ENCODE results near the gene OVOL2. TPM values are rescaled to one million over a fixed set of nuclear protein-coding genes. Genes with fewer than 3 reads are reported as not detected.

Gene OVOL2
- total RNA-seq (2014; rRNA removed; shearing (Covaris generic)) (11.2 and 21.1 TPM in 2 replicates), polyA plus RNA-seq (2016; fragmentation: Nextera tagmentation; extraction: Ambion mirVana) (10.6 and 11.5 TPM in 2 replicates)
- long read RNA-seq, partial matches to known transcripts = 3 of 15 reads
- long read RNA-seq, other reads (novel, unspliced or antisense) = 9 of 15 reads

DNA sequence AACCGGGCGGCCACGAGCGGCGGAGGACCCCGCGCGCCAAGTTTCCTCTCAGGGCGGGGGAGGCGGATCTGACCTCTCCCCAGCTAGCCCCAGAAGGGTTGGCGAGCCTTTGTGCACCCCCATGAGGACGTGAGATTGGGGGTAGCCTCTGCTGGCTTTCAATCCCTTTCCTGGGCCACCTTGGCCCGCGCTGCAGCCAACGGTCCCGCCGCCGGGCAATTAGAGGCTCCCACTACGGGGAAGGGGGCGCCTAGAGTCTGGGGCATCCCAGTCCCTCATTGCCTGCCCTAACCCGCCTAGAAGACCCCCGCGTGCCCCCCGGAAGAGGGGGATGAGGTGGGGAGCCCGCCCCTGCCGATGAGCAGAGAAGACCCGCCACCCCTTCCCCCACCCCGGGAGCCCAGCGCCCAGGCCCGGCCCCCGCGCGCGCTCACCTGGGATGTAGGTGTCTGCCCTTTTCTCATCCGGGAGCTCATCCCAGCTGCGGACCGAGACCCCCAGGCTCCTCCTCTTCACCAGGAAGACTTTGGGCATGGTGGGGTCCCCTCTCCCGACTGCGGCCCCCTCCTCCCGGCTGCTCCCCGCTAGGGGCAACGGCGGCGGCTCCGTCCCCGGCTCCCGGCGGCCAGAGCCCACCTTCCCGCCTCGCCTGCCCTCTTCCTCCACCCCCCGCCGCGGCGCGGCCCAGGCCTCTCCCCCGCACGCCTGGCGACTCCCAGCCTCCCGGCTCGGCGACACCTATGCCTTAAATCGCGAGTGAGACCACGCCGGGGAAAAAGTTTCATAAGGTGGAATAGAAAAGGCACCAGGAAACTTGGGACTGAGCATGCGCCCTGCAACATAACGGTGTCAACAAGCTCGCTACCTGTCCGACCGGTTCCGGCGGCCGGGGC, at the start of gene OVOL2:
Gene OVOL2, minus strand, starts transcription at position 816 of the 893 bp plus-strand sequence. Its CDS starts 282 bp downstream, at position 534.
- Mint-ChIP-seq H3K27ac (peak within 1 kb of the TSS; percentile 80), H3K27me3 (ENCODE audit: insufficient read depth, low read depth, poor library complexity) (peaks cover 22% of the 10 kb centered on the region)
- peaks cover 49% of the 10 kb centered on the region for H3K27me3 ChIP-seq (ENCODE audit: insufficient read depth)

DNA sequence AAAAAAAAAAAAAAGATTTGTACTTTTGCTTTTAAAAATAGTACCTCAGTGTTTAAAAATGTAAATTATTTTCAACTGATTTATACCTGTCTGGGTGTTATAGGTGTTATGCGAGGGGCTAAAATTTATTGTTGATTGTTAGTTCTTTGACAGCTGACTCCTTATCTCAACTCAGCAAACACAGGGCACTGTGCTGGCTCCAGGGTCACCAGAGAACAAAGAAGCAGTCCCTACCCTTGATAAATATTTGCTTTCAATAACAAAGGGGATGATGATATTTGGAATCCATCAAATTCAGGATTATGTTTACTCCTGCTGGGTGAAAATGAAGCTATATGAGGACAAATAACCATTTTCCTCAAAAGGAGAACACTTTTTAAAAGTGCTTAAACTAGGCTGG, 45.8 kb upstream of the OVOL2 start:
- H3K27me3 Mint-ChIP-seq (ENCODE audit: insufficient read depth, low read depth, poor library complexity) = peaks cover 5% of the 10 kb centered on the region
- Histone ChIP-seq H3K4me3 (no peak overlapping the region), H3K27ac (ENCODE audit: low read depth) (no peak overlapping the region), H4K20me1 (replicated peaks; ENCODE audit: insufficient read depth) (no peaks in the 10 kb centered on the region), H3K4me1 (ENCODE audit: insufficient read depth) (peaks cover 2% of the 10 kb centered on the region; the same call in 1 of the 2 replicates), H3K9me2 (ENCODE audit: insufficient read depth) (no peaks in the 10 kb centered on the region), H2AFZ (no peak overlapping the region), H3K27me3 (ENCODE audit: insufficient read depth) (no peaks in the 10 kb centered on the region), H3K79me2 (replicated peaks; ENCODE audit: insufficient read depth) (no peaks in the 10 kb centered on the region), H3K36me3 (ENCODE audit: insufficient read depth) (no peaks in the 10 kb centered on the region), H3K4me2 (no peak overlapping the region), H3F3A (replicated peaks; ENCODE audit: low read depth) (no peaks in the 10 kb centered on the region; the same call in 1 of the 2 replicates)
- H3K9me3 Mint-ChIP-seq = no peaks in the 10 kb centered on the region; the same call in 2 of the 3 replicates
- H3K27ac Mint-ChIP-seq = no peak overlapping the region
- TF ChIP-seq JUNB (IDR thresholded peaks at IDR 0.05; ENCODE audit: unreplicated experiment) = no peak
- no peak for TF ChIP-seq EZH2 (IDR thresholded peaks at IDR 0.05; ENCODE audit: low read depth, unreplicated experiment)
- no peak for TF ChIP-seq EZH2phosphoT487 (IDR thresholded peaks at IDR 0.05; ENCODE audit: unreplicated experiment)
- TF ChIP-seq NANOG (IDR thresholded peaks at IDR 0.05; ENCODE audit: borderline replicate concordance) = no peak
- TF ChIP-seq ZNF331 (CRISPR knock-in tag; IDR thresholded peaks at IDR 0.05; ENCODE audit: low read depth) = no peak
- no peak for TF ChIP-seq STAT1 (IDR thresholded peaks at IDR 0.05; ENCODE audit: unreplicated experiment)
- TF ChIP-seq, protein P1, sequence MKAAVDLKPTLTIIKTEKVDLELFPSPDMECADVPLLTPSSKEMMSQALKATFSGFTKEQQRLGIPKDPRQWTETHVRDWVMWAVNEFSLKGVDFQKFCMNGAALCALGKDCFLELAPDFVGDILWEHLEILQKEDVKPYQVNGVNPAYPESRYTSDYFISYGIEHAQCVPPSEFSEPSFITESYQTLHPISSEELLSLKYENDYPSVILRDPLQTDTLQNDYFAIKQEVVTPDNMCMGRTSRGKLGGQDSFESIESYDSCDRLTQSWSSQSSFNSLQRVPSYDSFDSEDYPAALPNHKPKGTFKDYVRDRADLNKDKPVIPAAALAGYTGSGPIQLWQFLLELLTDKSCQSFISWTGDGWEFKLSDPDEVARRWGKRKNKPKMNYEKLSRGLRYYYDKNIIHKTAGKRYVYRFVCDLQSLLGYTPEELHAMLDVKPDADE (IDR thresholded peaks at IDR 0.05) = no peak
- TF ChIP-seq, protein P2, sequence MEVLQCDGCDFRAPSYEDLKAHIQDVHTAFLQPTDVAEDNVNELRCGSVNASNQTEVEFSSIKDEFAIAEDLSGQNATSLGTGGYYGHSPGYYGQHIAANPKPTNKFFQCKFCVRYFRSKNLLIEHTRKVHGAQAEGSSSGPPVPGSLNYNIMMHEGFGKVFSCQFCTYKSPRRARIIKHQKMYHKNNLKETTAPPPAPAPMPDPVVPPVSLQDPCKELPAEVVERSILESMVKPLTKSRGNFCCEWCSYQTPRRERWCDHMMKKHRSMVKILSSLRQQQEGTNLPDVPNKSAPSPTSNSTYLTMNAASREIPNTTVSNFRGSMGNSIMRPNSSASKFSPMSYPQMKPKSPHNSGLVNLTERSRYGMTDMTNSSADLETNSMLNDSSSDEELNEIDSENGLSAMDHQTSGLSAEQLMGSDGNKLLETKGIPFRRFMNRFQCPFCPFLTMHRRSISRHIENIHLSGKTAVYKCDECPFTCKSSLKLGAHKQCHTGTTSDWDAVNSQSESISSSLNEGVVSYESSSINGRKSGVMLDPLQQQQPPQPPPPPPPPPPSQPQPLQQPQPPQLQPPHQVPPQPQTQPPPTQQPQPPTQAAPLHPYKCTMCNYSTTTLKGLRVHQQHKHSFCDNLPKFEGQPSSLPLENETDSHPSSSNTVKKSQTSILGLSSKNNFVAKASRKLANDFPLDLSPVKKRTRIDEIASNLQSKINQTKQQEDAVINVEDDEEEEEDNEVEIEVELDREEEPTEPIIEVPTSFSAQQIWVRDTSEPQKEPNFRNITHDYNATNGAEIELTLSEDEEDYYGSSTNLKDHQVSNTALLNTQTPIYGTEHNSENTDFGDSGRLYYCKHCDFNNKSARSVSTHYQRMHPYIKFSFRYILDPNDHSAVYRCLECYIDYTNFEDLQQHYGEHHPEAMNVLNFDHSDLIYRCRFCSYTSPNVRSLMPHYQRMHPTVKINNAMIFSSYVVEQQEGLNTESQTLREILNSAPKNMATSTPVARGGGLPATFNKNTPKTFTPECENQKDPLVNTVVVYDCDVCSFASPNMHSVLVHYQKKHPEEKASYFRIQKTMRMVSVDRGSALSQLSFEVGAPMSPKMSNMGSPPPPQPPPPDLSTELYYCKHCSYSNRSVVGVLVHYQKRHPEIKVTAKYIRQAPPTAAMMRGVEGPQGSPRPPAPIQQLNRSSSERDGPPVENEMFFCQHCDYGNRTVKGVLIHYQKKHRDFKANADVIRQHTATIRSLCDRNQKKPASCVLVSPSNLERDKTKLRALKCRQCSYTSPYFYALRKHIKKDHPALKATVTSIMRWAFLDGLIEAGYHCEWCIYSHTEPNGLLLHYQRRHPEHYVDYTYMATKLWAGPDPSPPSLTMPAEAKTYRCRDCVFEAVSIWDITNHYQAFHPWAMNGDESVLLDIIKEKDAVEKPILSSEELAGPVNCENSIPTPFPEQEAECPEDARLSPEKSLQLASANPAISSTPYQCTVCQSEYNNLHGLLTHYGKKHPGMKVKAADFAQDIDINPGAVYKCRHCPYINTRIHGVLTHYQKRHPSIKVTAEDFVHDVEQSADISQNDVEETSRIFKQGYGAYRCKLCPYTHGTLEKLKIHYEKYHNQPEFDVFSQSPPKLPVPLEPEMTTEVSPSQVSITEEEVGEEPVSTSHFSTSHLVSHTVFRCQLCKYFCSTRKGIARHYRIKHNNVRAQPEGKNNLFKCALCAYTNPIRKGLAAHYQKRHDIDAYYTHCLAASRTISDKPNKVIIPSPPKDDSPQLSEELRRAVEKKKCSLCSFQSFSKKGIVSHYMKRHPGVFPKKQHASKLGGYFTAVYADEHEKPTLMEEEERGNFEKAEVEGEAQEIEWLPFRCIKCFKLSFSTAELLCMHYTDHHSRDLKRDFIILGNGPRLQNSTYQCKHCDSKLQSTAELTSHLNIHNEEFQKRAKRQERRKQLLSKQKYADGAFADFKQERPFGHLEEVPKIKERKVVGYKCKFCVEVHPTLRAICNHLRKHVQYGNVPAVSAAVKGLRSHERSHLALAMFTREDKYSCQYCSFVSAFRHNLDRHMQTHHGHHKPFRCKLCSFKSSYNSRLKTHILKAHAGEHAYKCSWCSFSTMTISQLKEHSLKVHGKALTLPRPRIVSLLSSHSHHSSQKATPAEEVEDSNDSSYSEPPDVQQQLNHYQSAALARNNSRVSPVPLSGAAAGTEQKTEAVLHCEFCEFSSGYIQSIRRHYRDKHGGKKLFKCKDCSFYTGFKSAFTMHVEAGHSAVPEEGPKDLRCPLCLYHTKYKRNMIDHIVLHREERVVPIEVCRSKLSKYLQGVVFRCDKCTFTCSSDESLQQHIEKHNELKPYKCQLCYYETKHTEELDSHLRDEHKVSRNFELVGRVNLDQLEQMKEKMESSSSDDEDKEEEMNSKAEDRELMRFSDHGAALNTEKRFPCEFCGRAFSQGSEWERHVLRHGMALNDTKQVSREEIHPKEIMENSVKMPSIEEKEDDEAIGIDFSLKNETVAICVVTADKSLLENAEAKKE (CRISPR knock-in tag; IDR thresholded peaks at IDR 0.05) = no peak
- peaks cover 10% of the 10 kb centered on the region; the same call in 2 of the 3 replicates for H3K4me1 Mint-ChIP-seq
- DNase-seq (ENCODE audit: low spot score) (no peak), ATAC-seq (no peak)
- H3K36me3 Mint-ChIP-seq (ENCODE audit: low read depth) = no peaks in the 10 kb centered on the region
- H3K4me3 Mint-ChIP-seq = no peak overlapping the region

More for the DNA sequence above, at the start of gene OVOL2:
- Mint-ChIP-seq H3K36me3 (ENCODE audit: low read depth) (peaks cover under 1% of the 10 kb centered on the region; the same call in 2 of the 3 replicates), H3K4me1 (peaks cover 23% of the 10 kb centered on the region), H3K4me3 (peak within 1 kb of the TSS; percentile 82), H3K9me3 (no peaks in the 10 kb centered on the region)
- Histone ChIP-seq H3K4me3 (peak within 1 kb of the TSS; percentile 92), H4K20me1 (replicated peaks; ENCODE audit: insufficient read depth) (no peaks in the 10 kb centered on the region; the same call in 1 of the 2 replicates), H3K4me2 (peak within 1 kb of the TSS; percentile 90), H3K79me2 (replicated peaks; ENCODE audit: insufficient read depth) (0 out of 2 replicates have a peak, but pooled peaks cover 3% of the 10 kb centered on the region), H3F3A (replicated peaks; ENCODE audit: low read depth) (no peaks in the 10 kb centered on the region; the same call in none of the 2 replicates), H3K4me1 (ENCODE audit: insufficient read depth) (peaks cover 30% of the 10 kb centered on the region), H3K9me2 (ENCODE audit: insufficient read depth) (no peaks in the 10 kb centered on the region), H3K36me3 (ENCODE audit: insufficient read depth) (no peaks in the 10 kb centered on the region), H2AFZ (peak within 1 kb of the TSS; percentile 93), H3K27ac (ENCODE audit: low read depth) (peak within 1 kb of the TSS; percentile 88)
- peak; percentile 11 for TF ChIP-seq EZH2 (IDR thresholded peaks at IDR 0.05; ENCODE audit: low read depth, unreplicated experiment)
- no peak for TF ChIP-seq NANOG (IDR thresholded peaks at IDR 0.05; ENCODE audit: borderline replicate concordance)
- ATAC-seq = peak; percentile 46
- DNase-seq (ENCODE audit: low spot score) = peak; percentile 90
